ENCODE results near the gene PRR23E. TPM values are rescaled to one million over a fixed set of nuclear protein-coding genes. Genes with fewer than 3 reads are reported as not detected.

Gene PRR23E
- total and polyA plus RNA-seq, 2 donors (not counting 3 experiments of a cell fraction or from before 2014, with no cell fraction given): not detected

DNA sequence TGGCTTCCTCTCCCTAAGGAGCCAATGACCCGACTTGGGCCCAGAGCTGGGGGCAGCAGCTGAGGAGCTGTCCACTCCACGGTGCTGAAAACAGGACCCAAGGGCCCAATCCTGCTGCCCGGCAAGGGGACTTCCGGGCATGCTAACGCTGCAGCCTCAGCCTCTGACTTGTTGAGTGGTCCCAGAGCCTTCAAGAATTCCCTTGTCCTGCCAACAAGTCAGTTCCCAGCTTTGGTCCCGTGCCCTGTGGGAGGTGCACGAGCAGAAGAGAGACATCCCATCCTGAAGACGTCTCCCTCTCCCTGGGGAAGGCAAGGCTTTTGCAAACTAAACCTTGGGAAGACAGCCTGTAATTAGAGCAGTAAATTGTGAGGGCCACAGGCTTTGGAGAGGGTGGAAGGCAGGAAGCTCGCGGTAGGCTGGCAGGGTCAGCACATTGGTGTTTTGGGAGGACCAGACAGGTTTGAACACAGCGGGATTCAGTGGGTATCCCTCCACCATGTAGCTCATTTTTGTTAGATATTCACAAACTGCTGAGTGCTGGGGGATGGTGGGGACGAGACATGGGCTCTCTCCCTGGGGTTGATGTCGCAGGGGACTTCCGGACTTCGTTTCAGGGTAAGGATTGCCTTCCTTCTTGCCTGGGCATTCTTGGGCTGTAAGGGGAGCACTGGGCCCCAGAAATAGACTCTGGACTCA, 29.8 kb upstream of the PRR23E start:
- Histone ChIP-seq H3K4me3 (replicated peaks in 1 of 3; ENCODE audit: insufficient read depth in 1 of 3, low read depth in 1 of 3, low read length in 3 of 3) (no peak overlapping the region), H3K9me1 (replicated peaks; ENCODE audit: control insufficient read depth, extremely low read depth, insufficient read depth, low read length) (no peaks in the 10 kb centered on the region), H3K9me3 (replicated peaks; ENCODE audit: control insufficient read depth, insufficient read depth, low read length) (no peaks in the 10 kb centered on the region), H4K20me1 (replicated peaks; ENCODE audit: control insufficient read depth, extremely low read depth, insufficient read depth, low read length) (no peaks in the 10 kb centered on the region), H3K79me2 (ENCODE audit: control insufficient read depth, insufficient read depth, low read length) (no peaks in the 10 kb centered on the region), H3K36me3 (ENCODE audit: control insufficient read depth in 2 of 2, extremely low read depth in 1 of 2, insufficient read depth in 2 of 2, low read length in 2 of 2) (no peaks in the 10 kb centered on the region), H3K9ac (replicated peaks; ENCODE audit: extremely low read depth, insufficient read depth, low read length) (no peak overlapping the region), H3K4me1 (ENCODE audit: control insufficient read depth, extremely low read depth, insufficient read depth, low read length) (no peaks in the 10 kb centered on the region), H2AFZ (ENCODE audit: low read depth, low read length) (no peak overlapping the region), H3K27me3 (ENCODE audit: control insufficient read depth in 2 of 2, insufficient read depth in 2 of 2, low read length in 2 of 2) (no peaks in the 10 kb centered on the region), H3K4me2 (ENCODE audit: insufficient read depth, low read length) (no peak overlapping the region), H3K27ac (ENCODE audit: insufficient read depth, low read depth, low read length) (no peak overlapping the region)
- intact Hi-C loops (cut with micrococcal nuclease): no loop called here
- DNase-seq (ENCODE audit: low read depth, low spot score) (no peak), FAIRE-seq (no peak)
- dilution Hi-C loops (cut with MboI; ENCODE audit: extremely low pct_ligation_motif_present, low sequenced_read_pairs): no loop called here
- CTCF ChIA-PET: interaction anchor here (0.7 kb wide), 1 partner anchor 51 kb away, joined by 3 read pairs; no protein-coding TSS in a partner anchor
- TF ChIP-seq FOS (IDR thresholded peaks at IDR 0.05; ENCODE audit: borderline replicate concordance, insufficient read depth, low read length): no peak
- no peak for TF ChIP-seq POLR2AphosphoS5 (IDR thresholded peaks at IDR 0.05; ENCODE audit: insufficient read depth, low read depth, low read length)
- TF ChIP-seq POLR2A (IDR thresholded peaks at IDR 0.05; ENCODE audit: low read depth, low read length): no peak
- TF ChIP-seq, protein P1, sequence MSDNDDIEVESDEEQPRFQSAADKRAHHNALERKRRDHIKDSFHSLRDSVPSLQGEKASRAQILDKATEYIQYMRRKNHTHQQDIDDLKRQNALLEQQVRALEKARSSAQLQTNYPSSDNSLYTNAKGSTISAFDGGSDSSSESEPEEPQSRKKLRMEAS (IDR thresholded peaks at IDR 0.05; ENCODE audit: insufficient read depth, insufficient read length): no peak
- no TSS peak for BruUV-seq (replicated peaks)
- POLR2A ChIA-PET: no interaction called here

- no peak for DNase-seq (ENCODE audit: low read depth, low spot score)
- H3K4me3 ChIP-seq (replicated peaks in 1 of 3; ENCODE audit: insufficient read depth in 1 of 3, low read depth in 1 of 3, low read length in 3 of 3): no peak overlapping the region
- no peak for TF ChIP-seq EZH2 (IDR thresholded peaks at IDR 0.05; ENCODE audit: borderline replicate concordance, low read depth, low read length, severe bottlenecking)
- TF ChIP-seq, protein P1 (IDR thresholded peaks at IDR 0.05; ENCODE audit: insufficient read depth, insufficient read length): no peak
- no peak for TF ChIP-seq CTCF (IDR thresholded peaks at IDR 0.05; ENCODE audit: extremely low read depth in 1 of 2, insufficient read depth in 1 of 2, low read depth in 1 of 2, low read length in 2 of 2)
- TF ChIP-seq MYC (IDR thresholded peaks at IDR 0.05; ENCODE audit: low read depth, low read length): no peak
- no peak for TF ChIP-seq FOS (IDR thresholded peaks at IDR 0.05; ENCODE audit: borderline replicate concordance, insufficient read depth, low read length)
- TF ChIP-seq POLR2AphosphoS5 (IDR thresholded peaks at IDR 0.05; ENCODE audit: insufficient read depth, low read depth, low read length): no peak
- TF ChIP-seq JUN (IDR thresholded peaks at IDR 0.05; ENCODE audit: borderline replicate concordance, insufficient read depth, insufficient read length, low read depth): no peak
- intact Hi-C loops (cut with micrococcal nuclease): no loop called here
- H3K9ac ChIP-seq (replicated peaks; ENCODE audit: extremely low read depth, insufficient read depth, low read length): no peak overlapping the region
- H3K79me2 ChIP-seq (ENCODE audit: control insufficient read depth, insufficient read depth, low read length): no peaks in the 10 kb centered on the region
- H3K9me3 ChIP-seq (replicated peaks; ENCODE audit: control insufficient read depth, insufficient read depth, low read length): no peaks in the 10 kb centered on the region
- H3K27me3 ChIP-seq (ENCODE audit: control insufficient read depth in 2 of 2, insufficient read depth in 2 of 2, low read length in 2 of 2): no peaks in the 10 kb centered on the region
- dilution Hi-C loops (cut with MboI; ENCODE audit: extremely low pct_ligation_motif_present, low sequenced_read_pairs): no loop called here
- POLR2A ChIA-PET: no interaction called here
- no peak for FAIRE-seq
- no peaks in the 10 kb centered on the region for H3K9me1 ChIP-seq (replicated peaks; ENCODE audit: control insufficient read depth, extremely low read depth, insufficient read depth, low read length)
- no peak overlapping the region for H3K27ac ChIP-seq (ENCODE audit: insufficient read depth, low read depth, low read length)
- H3K4me1 ChIP-seq (ENCODE audit: control insufficient read depth, extremely low read depth, insufficient read depth, low read length): no peaks in the 10 kb centered on the region
- H2AFZ ChIP-seq (ENCODE audit: low read depth, low read length): no peak overlapping the region
- BruUV-seq (replicated peaks): no TSS peak
- no peaks in the 10 kb centered on the region for H3K36me3 ChIP-seq (ENCODE audit: control insufficient read depth in 2 of 2, extremely low read depth in 1 of 2, insufficient read depth in 2 of 2, low read length in 2 of 2)
- no peak overlapping the region for H3K4me2 ChIP-seq (ENCODE audit: insufficient read depth, low read length)
- CTCF ChIA-PET: no interaction called here
- no peaks in the 10 kb centered on the region for H4K20me1 ChIP-seq (replicated peaks; ENCODE audit: control insufficient read depth, extremely low read depth, insufficient read depth, low read length)
These were observed 28.3 kb upstream of the PRR23E start for GRCh38 chr3:127164615-127165014.

All from endothelial cell of umbilical vein (primary cell).